Smooth muscle cell (in vitro differentiated cells): ENCODE measurements around the gene TMEM198. TPM values are rescaled to one million over a fixed set of nuclear protein-coding genes. Genes with fewer than 3 reads are reported as not detected.

Experiments
- DNase-seq: peaks from one replicate; lab custom pipeline; 2025; ENCODE audit not compliant: unreplicated experiment; lab: John Stamatoyannopoulos, UW
- H2AFZ ChIP-seq: fragments of 200-600 bp; sonication (generic); 2 replicates; pipeline ENCODE4 v1.6.0; 2016; ENCODE audit warnings: antibody characterized with exemption, low read depth, mild to moderate bottlenecking
- H3F3A ChIP-seq: fragments of 200-600 bp; sonication (generic); 2 replicates; pipeline ENCODE4 v1.6.0; 2017; ENCODE audit warnings: antibody characterized with exemption, low read depth
- H3K27ac ChIP-seq: fragments of 200-600 bp; sonication (generic); 2 replicates; pipeline ENCODE4 v1.5.1; 2016; ENCODE audit warnings: low read depth, mild to moderate bottlenecking
- H3K27me3 ChIP-seq: fragments of 200-600 bp; sonication (generic); 2 replicates; pipeline ENCODE4 v1.6.1; 2016; ENCODE audit warnings: low read depth, mild to moderate bottlenecking
- H3K36me3 ChIP-seq: fragments of 200-600 bp; sonication (generic); 2 replicates; pipeline ENCODE4 v1.5.1; 2016; ENCODE audit warnings: low read depth
- H3K4me1 ChIP-seq: fragments of 200-600 bp; sonication (generic); 2 replicates; pipeline ENCODE4 v1.5.1; 2016; ENCODE audit warnings: low read depth
- H3K4me2 ChIP-seq: fragments of 200-600 bp; sonication (generic); 2 replicates; pipeline ENCODE4 v1.6.0; 2016; ENCODE audit warnings: mild to moderate bottlenecking
- H3K4me3 ChIP-seq: fragments of 200-600 bp; sonication (generic); 2 replicates; pipeline ENCODE4 v1.5.1; 2016; ENCODE audit warnings: mild to moderate bottlenecking
- H3K79me2 ChIP-seq: fragments of 200-600 bp; sonication (generic); 2 replicates; pipeline ENCODE4 v1.6.0; 2016; ENCODE audit warnings: low read depth, mild to moderate bottlenecking
- H3K9ac ChIP-seq: fragments of 200-600 bp; sonication (generic); 2 replicates; pipeline ENCODE4 v1.6.0; 2016; ENCODE audit warnings: low read depth
- H3K9me3 ChIP-seq: fragments of 200-600 bp; sonication (generic); replicated peaks from 2 replicates; pipeline ENCODE4 v1.5.1; 2016; ENCODE audit warnings: low read depth
- H4K20me1 ChIP-seq: fragments of 200-600 bp; sonication (generic); 2 replicates; pipeline ENCODE4 v1.6.0; 2016; ENCODE audit warnings: low read depth
- CTCF ChIP-seq: fragments of 200-600 bp; sonication (generic); IDR thresholded peaks from 2 replicates; pipeline ENCODE4 v1.5.1; 2017; ENCODE audit warnings: borderline replicate concordance, mild to moderate bottlenecking, antibody characterized with exemption; ENCODE audit not compliant: insufficient read depth, poor library complexity, severe bottlenecking
- WGBS: methylation state at CpG from one replicate; pipeline ENCODE4 v1.1.7; 2016; ENCODE audit warnings: low lambda C conversion rate; 5-methylcytosine and 5-hydroxymethylcytosine counted together
- polyA plus RNA-seq: library from polyadenylated mRNA; unstranded; fragments of >200 nt; fragmentation: Nextera tagmentation; extraction: Ambion mirVana; gene quantifications from 2 replicates; pipeline ENCODE4 v1.2.1, GENCODE V29; 2016
- total RNA-seq: library from RNA; depleted of rRNA; stranded (reverse); fragments of >200 nt; gene quantifications from 2 replicates; pipeline ENCODE4 v1.2.3, GENCODE V29; 2014

TMEM198 gene
- total and polyA plus RNA-seq, 2 experiments from 2014 or later: 3.3 to 6.9 TPM

GRCh38 chr2:219527076-219527394 is 16.8 kb upstream of the TMEM198 start:
- H3K9ac ChIP-seq: no peak overlapping the region
- H2AFZ ChIP-seq: no peak overlapping the region
- H4K20me1 ChIP-seq: no peaks in the 10 kb centered on the region
- no peak overlapping the region for H3K27ac ChIP-seq
- no peaks in the 10 kb centered on the region for H3K79me2 ChIP-seq
- H3K4me2 ChIP-seq: peak overlapping the region; percentile 54
- H3K4me1 ChIP-seq: peaks cover 36% of the 10 kb centered on the region
- TF ChIP-seq CTCF: no peak
- H3F3A ChIP-seq: no peaks in the 10 kb centered on the region
- H3K27me3 ChIP-seq: no peaks in the 10 kb centered on the region
- 51% methylated on average over 6 of the region's 6 CpGs for WGBS
- no peak overlapping the region for H3K4me3 ChIP-seq
- no peaks in the 10 kb centered on the region for H3K9me3 ChIP-seq
- no peaks in the 10 kb centered on the region for H3K36me3 ChIP-seq
- no peak for DNase-seq

- no peak for TF ChIP-seq CTCF
- H3K27me3 ChIP-seq: no peaks in the 10 kb centered on the region
- H3K4me3 ChIP-seq: no peak overlapping the region
Observed at GRCh38 chr2:219527472-219527871, 16.4 kb upstream of the TMEM198 start.

GRCh38 chr2:219530048-219530963 is 13.5 kb upstream of the TMEM198 start:
- Histone ChIP-seq H3K9me3 (no peaks in the 10 kb centered on the region), H3K4me1 (peaks cover 22% of the 10 kb centered on the region), H3K27ac (no peak overlapping the region), H3K9ac (no peak overlapping the region), H3F3A (no peaks in the 10 kb centered on the region), H4K20me1 (no peaks in the 10 kb centered on the region), H3K79me2 (no peaks in the 10 kb centered on the region), H3K4me2 (peak overlapping the region; percentile 81), H3K36me3 (no peaks in the 10 kb centered on the region), H2AFZ (no peak overlapping the region), H3K27me3 (no peaks in the 10 kb centered on the region), H3K4me3 (peak overlapping the region; percentile 41)
- DNase-seq: peak; percentile 64
- TF ChIP-seq CTCF: peak; percentile 97
- 20% methylated on average over 20 of the region's 21 CpGs for WGBS

More at GRCh38 chr2:219527472-219527871, 16.4 kb upstream of the TMEM198 start:
- 90% methylated on average over 5 of the region's 5 CpGs for WGBS
- no peak for DNase-seq
- Histone ChIP-seq H3K4me2 (no peak overlapping the region), H2AFZ (no peak overlapping the region), H3K36me3 (no peaks in the 10 kb centered on the region), H3K9ac (no peak overlapping the region), H3K9me3 (no peaks in the 10 kb centered on the region), H3K4me1 (peaks cover 33% of the 10 kb centered on the region), H3F3A (no peaks in the 10 kb centered on the region), H4K20me1 (no peaks in the 10 kb centered on the region), H3K27ac (no peak overlapping the region), H3K79me2 (no peaks in the 10 kb centered on the region)
